ENCODE data around the gene ZSCAN16.

The ZSCAN16 gene

DNA sequence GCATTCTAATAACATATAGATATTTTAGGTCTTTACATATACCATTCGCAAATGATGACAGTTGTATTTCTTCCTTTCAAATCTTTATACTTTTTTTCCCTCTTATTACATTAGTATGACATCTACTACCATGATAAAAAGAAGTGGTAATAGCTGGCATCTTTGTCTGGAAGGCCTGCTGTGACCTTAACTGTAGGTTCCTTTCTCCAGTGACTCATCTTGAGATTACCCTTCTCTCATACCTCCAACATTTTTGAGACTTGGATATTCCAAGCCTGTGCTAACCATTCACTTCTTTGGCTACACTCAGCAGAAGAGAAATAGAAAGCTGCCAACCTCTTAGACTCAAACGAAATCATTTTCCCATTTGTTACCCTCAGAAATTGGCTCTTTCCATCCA, 47.6 kb downstream of the ZSCAN16 start:
- H3K4me3 ChIP-seq (ENCODE audit: low read depth, low read length), result no peak overlapping the region
- TF ChIP-seq, protein P1, sequence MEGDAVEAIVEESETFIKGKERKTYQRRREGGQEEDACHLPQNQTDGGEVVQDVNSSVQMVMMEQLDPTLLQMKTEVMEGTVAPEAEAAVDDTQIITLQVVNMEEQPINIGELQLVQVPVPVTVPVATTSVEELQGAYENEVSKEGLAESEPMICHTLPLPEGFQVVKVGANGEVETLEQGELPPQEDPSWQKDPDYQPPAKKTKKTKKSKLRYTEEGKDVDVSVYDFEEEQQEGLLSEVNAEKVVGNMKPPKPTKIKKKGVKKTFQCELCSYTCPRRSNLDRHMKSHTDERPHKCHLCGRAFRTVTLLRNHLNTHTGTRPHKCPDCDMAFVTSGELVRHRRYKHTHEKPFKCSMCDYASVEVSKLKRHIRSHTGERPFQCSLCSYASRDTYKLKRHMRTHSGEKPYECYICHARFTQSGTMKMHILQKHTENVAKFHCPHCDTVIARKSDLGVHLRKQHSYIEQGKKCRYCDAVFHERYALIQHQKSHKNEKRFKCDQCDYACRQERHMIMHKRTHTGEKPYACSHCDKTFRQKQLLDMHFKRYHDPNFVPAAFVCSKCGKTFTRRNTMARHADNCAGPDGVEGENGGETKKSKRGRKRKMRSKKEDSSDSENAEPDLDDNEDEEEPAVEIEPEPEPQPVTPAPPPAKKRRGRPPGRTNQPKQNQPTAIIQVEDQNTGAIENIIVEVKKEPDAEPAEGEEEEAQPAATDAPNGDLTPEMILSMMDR (IDR thresholded peaks at IDR 0.05; ENCODE audit: low read depth, low read length), result no peak

DNA sequence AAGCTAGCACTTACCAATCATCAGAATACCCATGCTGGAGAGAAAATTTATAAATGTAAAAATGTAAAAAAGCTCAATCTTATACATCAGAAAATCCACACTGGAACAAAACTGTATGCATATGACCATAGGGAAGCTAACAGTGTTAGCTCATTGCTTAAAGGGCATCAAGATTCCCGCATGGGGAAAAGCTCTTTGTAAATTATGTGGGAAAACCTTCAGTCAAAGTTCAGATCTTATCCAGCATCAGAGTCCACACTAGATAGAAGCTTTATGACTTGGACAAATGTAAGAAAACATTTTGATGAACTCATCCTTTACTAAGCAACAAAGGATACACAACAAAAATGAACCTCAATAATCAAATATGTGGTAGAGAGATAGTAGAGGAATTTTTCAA, 52.0 kb downstream of the ZSCAN16 start:
- TF ChIP-seq, protein P1 (IDR thresholded peaks at IDR 0.05; ENCODE audit: low read depth, low read length), result no peak
- H3K4me3 ChIP-seq (ENCODE audit: low read depth, low read length), result no peak overlapping the region

All from WI38 (cell line).